OCI-LY7 (cell line): Measurements from ENCODE around the gene NEUROD2.

Source experiments
- EZH2phosphoT487 ChIP-seq: fragments of 200-600 bp; sonication (generic); IDR thresholded peaks from 2 replicates; pipeline ENCODE4 v1.6.1; 2018; ENCODE audit warnings: low read depth, borderline replicate concordance, mild to moderate bottlenecking, mixed run types, antibody characterized with exemption, low read length, moderate library complexity, mixed read lengths
- TF ChIP-seq, protein P1 (sequence below): fragments of 200-600 bp; sonication (generic); conservative IDR thresholded peaks from 2 replicates; pipeline ENCODE4 v1.5.1; 2014; ENCODE audit warnings: mild to moderate bottlenecking, antibody characterized with exemption, low read length, moderate library complexity, mixed read lengths

DNA sequence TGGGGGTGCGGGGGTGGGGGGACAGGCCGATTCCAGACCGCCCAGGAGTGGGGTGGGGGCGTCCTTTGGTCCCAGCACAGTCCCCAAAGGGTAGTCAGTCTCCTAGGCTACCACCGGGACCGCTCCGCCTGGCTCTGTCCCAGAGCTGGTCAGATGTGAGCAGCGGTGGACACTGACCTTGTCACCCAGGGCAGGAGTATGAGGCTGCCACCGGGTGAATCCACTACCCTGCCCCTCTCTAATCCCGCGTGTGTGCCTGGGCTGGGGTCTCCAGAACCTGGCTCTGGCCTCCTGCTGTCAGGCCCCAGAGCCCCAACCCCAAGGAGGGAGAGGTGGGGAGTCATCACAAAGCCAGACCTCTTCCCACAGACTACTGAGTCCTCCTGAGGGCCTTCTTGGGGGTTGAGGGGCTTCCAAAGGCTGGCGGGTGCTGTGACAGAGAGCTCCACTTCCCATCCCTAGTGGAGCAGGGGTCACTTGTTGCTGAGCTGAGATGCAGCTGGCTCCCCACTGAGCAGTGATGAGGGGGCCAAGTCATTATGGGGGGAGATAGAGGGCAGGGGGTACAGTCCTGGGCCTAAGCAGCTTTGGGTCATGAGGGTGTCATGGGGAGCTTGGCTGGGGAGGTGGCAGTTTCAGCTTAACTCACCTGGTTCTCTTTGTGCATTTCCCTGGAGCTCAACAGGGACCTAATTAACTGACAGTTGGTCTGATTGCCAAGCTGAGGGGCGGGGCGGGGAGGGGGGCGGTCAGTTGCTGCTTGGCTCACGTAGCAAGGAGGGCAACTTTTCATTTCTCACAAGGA lies 20.2 kb upstream of the NEUROD2 start:
- TF ChIP-seq, protein P1, sequence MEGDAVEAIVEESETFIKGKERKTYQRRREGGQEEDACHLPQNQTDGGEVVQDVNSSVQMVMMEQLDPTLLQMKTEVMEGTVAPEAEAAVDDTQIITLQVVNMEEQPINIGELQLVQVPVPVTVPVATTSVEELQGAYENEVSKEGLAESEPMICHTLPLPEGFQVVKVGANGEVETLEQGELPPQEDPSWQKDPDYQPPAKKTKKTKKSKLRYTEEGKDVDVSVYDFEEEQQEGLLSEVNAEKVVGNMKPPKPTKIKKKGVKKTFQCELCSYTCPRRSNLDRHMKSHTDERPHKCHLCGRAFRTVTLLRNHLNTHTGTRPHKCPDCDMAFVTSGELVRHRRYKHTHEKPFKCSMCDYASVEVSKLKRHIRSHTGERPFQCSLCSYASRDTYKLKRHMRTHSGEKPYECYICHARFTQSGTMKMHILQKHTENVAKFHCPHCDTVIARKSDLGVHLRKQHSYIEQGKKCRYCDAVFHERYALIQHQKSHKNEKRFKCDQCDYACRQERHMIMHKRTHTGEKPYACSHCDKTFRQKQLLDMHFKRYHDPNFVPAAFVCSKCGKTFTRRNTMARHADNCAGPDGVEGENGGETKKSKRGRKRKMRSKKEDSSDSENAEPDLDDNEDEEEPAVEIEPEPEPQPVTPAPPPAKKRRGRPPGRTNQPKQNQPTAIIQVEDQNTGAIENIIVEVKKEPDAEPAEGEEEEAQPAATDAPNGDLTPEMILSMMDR = no peak
- no peak for TF ChIP-seq EZH2phosphoT487
